WTC11 (cell line): ENCODE results near the gene GALE.

Experiments used
- CBFB ChIP-seq: sonication (generic); formaldehyde crosslinking; IDR thresholded peaks from 2 replicates; pipeline ENCODE4 v1.8.1; 2022; ENCODE audit warnings: mild to moderate bottlenecking, low read depth, missing genetic modification reagents
- CREB1 ChIP-seq: sonication (generic); formaldehyde crosslinking; IDR thresholded peaks from 2 replicates; pipeline ENCODE4 v1.8.0; 2023; ENCODE audit warnings: mild to moderate bottlenecking, missing genetic modification reagents
- CTCF ChIP-seq: fragments of 200-600 bp; IDR thresholded peaks from 2 replicates; pipeline ENCODE4 v1.8.0; 2022; ENCODE audit warnings: antibody characterized with exemption
- ELF4 ChIP-seq: sonication (generic); formaldehyde crosslinking; IDR thresholded peaks from 2 replicates; pipeline ENCODE4 v1.8.1; 2022; ENCODE audit warnings: low read depth, mild to moderate bottlenecking, moderate library complexity, missing genetic modification reagents
- FOXP4 ChIP-seq: sonication (generic); formaldehyde crosslinking; IDR thresholded peaks from 2 replicates; pipeline ENCODE4 v1.8.0; 2022; ENCODE audit warnings: mild to moderate bottlenecking, missing genetic modification reagents
- IRF2 ChIP-seq: sonication (generic); formaldehyde crosslinking; IDR thresholded peaks from 2 replicates; pipeline ENCODE4 v1.8.0; 2022; ENCODE audit warnings: low read depth, missing genetic modification reagents, borderline replicate concordance
- KAT7 ChIP-seq: sonication (generic); formaldehyde crosslinking; IDR thresholded peaks from 2 replicates; pipeline ENCODE4 v1.8.1; 2023; ENCODE audit warnings: missing genetic modification reagents, mild to moderate bottlenecking, borderline replicate concordance
- NFE2L1 ChIP-seq: sonication (generic); formaldehyde crosslinking; IDR thresholded peaks from 2 replicates; pipeline ENCODE4 v1.8.1; 2023; ENCODE audit warnings: missing genetic modification reagents
- NFYB ChIP-seq: sonication (generic); formaldehyde crosslinking; conservative IDR thresholded peaks from 2 replicates; pipeline ENCODE4 v1.8.0; 2022; ENCODE audit warnings: low read depth, missing genetic modification reagents
- PREB ChIP-seq: sonication (generic); formaldehyde crosslinking; IDR thresholded peaks from 2 replicates; pipeline ENCODE4 v1.8.1; 2022; ENCODE audit warnings: mild to moderate bottlenecking, missing genetic modification reagents, moderate library complexity, borderline replicate concordance
- ZNF232 ChIP-seq: sonication (generic); formaldehyde crosslinking; IDR thresholded peaks from 2 replicates; pipeline ENCODE4 v1.8.0; 2022; ENCODE audit warnings: mild to moderate bottlenecking, missing genetic modification reagents
- ZNF425 ChIP-seq: fragments of 250-450 bp; sonication (Bioruptor Pico); conservative IDR thresholded peaks from 2 replicates; pipeline ENCODE4 v1.9.0; 2021; ENCODE audit warnings: mild to moderate bottlenecking

DNA sequence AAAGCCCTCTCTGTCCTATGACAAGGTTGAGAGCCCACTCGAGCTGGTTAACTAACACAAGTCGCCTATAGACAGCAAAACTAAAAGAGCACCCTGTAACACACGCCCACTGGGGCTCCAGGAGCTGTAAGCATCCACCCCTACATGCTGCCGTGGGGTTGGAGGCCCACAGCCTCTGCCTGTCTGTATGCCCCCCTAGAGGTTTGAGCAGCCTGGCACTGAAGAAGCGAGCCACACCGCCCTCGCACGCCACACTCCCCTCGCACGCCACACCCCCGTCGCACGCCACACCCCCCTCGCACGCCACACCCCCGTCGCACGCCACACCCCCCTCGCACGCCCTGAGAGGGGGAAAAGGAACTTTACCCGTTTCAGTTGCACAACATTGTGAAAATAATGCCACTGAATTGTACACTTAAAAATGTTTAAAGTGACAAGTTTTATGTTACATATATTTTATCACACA, 37.9 kb upstream of the GALE start:
- TF ChIP-seq NFE2L1 (CRISPR knock-in tag) = no peak
- no peak for TF ChIP-seq ZNF425 (CRISPR knock-in tag)
- no peak for TF ChIP-seq NFYB (CRISPR knock-in tag)
- no peak for TF ChIP-seq PREB (CRISPR knock-in tag)
- TF ChIP-seq FOXP4 (CRISPR knock-in tag) = no peak
- no peak for TF ChIP-seq CREB1 (CRISPR knock-in tag)
- no peak for TF ChIP-seq CTCF
- no peak for TF ChIP-seq ELF4 (CRISPR knock-in tag)
- no peak for TF ChIP-seq ZNF232 (CRISPR knock-in tag)
- TF ChIP-seq KAT7 (CRISPR knock-in tag) = no peak
- TF ChIP-seq CBFB (CRISPR knock-in tag) = no peak
- no peak for TF ChIP-seq IRF2 (CRISPR knock-in tag)
